Prostate gland (tissue), 2 donors: ENCODE results near the gene RAB1B.

Experiments used
- CTCF ChIP-seq, 4 experiments: fragments of 200-600 bp in 2 of 4; fragments of 450-650 bp in 2 of 4; sonication (generic) in 2 of 4; IDR thresholded peaks; 1 replicate in 3 of 4; 2 replicates in 1 of 4; pipeline ENCODE4 v1.5.1; 2016 to 2019; ENCODE audit warnings: antibody characterized with exemption in 4 of 4, mild to moderate bottlenecking in 2 of 4, moderate library complexity in 2 of 4
- POLR2A ChIP-seq: fragments of 450-650 bp; IDR thresholded peaks from one replicate; pipeline ENCODE4 v1.6.1; 2016; ENCODE audit warnings: antibody characterized with exemption, mild to moderate bottlenecking
- POLR2AphosphoS5 ChIP-seq: sonication (generic); formaldehyde crosslinking; IDR thresholded peaks from one replicate; pipeline ENCODE4 v1.6.1; 2017; ENCODE audit warnings: antibody characterized with exemption

DNA sequence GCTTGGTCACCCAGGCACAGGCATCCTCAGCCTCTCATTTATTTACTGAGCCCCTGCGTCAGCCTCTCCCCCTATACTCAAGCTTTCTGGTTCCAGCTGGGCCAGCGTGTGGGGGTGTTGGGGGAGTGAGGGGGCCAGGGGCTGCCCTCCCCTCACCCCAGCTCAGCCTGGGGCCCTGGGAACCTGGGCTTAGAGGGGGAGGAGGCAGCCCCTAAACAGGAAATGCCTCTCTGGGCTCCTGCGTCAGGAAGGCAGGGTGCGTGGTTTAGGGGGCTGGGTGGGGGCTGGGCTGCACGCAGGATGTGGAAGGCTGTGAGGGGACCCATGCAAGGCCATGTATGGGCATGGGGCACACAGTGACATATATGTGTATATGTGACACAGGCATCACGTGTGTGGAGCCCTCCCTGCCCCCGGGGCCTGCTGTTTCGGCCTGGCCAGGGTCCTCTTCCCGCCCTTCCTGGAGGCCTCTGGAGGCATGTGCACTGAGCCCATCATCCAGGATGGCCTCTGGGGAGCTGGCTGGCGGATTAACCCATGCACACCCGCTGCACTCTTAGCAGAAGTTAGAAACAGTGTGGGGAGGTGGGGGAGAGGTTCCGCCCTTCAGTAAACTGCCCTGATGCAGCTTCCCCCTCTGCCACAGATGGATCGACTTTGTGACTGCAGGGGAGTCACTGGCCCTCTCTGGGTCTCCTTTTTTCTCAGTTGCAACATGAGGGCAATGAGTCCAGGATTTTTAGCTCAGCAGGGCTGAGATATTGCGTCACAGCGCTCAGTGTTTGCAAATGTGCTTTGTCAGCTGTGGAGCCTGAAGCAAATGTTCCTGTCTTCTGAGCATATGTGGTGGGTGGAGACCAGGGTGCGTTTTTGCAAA, 49.5 kb downstream of the RAB1B start:
- TF ChIP-seq CTCF (IDR thresholded peaks at IDR 0.05) (no peak), POLR2A (no peak), POLR2AphosphoS5 (no peak)
